LNCAP (cell line): ENCODE measurements around the gene RAB11FIP4.

Source experiments
- TF ChIP-seq, protein P1 (sequence below): fragments of 450-650 bp; IDR thresholded peaks from 2 replicates; pipeline ENCODE4 v1.5.1; 2017; ENCODE audit warnings: mild to moderate bottlenecking

The RAB11FIP4 gene

DNA sequence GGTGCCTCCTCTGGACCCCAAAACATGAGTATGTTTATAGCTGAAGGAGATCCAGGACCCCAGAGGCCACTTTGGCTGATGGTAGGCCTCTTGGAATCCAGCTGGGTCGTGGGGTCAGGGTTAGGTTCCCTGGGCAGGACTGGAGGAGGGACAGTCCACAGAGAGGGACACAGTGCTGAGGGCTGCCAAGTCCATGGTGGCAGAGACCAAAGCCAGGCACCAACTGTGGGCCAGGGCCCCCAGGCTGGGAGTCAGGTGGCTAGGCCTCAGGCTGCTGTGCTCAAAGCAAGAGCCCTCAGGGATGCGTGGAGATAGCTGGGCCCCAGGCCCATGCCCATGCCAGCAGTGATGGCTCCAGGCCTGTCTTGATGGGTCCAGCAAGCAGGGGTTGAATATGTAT, 44.1 kb downstream of the RAB11FIP4 start:
- TF ChIP-seq, protein P1, sequence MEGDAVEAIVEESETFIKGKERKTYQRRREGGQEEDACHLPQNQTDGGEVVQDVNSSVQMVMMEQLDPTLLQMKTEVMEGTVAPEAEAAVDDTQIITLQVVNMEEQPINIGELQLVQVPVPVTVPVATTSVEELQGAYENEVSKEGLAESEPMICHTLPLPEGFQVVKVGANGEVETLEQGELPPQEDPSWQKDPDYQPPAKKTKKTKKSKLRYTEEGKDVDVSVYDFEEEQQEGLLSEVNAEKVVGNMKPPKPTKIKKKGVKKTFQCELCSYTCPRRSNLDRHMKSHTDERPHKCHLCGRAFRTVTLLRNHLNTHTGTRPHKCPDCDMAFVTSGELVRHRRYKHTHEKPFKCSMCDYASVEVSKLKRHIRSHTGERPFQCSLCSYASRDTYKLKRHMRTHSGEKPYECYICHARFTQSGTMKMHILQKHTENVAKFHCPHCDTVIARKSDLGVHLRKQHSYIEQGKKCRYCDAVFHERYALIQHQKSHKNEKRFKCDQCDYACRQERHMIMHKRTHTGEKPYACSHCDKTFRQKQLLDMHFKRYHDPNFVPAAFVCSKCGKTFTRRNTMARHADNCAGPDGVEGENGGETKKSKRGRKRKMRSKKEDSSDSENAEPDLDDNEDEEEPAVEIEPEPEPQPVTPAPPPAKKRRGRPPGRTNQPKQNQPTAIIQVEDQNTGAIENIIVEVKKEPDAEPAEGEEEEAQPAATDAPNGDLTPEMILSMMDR, result no peak

GRCh38 chr17:31437720-31438400, 46.4 kb downstream of the RAB11FIP4 start:
- TF ChIP-seq, protein P1, result no peak

DNA sequence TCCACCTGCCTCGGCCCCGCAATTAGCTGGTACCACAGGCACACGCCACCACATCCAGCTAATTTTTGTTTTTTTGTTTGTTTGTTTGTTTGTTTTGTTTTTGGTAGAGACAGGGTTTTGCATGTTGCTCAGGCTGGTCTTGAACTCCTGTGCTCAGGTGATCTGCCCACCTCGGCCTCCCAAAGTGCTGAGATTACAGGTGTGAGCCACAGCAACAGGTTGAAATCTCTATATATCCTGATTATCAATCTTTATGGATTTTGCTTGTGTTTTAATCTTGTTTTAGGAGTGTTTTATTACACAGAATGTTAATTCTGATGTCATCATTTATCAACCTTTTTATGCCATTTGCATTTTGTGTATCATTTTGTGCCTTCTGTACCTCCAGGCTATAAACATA, 48.2 kb downstream of the RAB11FIP4 start:
- TF ChIP-seq, protein P1, result no peak

DNA sequence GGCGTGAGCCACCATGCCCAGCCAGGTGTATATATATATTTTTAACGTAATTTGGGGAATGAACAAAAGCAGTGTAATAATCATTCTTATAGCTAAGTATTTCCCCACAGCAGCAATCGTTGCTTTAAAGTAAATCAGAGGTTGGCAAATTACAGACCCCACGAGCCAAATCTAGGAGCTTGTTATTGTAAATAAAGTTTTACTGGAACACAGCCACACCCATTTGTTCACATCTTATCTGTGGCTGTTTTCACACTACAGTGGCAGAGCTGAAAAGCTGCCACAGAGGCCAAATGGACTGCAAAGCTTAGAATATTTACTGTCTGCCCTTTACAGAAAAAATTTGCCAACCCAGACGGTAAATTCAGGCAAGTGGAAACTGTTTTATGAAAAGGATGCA, 50.8 kb downstream of the RAB11FIP4 start:
- TF ChIP-seq, protein P1, result no peak

GRCh38 chr17:31443386-31443785, 51.9 kb downstream of the RAB11FIP4 start:
- TF ChIP-seq, protein P1, result no peak

DNA sequence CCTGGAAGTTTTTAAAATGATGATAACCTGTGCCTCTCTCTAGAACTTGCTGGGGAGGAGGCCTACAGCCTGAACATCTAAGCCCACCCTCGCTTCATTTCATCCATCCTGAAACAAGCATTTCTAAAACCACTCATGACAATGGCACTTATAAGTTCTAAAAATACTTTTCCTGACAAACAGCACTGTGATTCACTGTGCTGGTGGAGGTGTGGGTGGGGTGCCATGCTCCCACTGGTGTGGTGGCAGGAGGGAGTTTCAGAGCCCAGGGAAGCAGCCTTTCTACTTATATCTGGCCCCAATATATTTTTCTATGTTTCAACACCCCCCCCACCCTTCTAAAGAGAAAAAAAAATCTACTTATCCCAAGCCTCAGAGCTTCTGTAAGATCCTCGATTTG, 52.6 kb downstream of the RAB11FIP4 start:
- TF ChIP-seq, protein P1, result no peak

DNA sequence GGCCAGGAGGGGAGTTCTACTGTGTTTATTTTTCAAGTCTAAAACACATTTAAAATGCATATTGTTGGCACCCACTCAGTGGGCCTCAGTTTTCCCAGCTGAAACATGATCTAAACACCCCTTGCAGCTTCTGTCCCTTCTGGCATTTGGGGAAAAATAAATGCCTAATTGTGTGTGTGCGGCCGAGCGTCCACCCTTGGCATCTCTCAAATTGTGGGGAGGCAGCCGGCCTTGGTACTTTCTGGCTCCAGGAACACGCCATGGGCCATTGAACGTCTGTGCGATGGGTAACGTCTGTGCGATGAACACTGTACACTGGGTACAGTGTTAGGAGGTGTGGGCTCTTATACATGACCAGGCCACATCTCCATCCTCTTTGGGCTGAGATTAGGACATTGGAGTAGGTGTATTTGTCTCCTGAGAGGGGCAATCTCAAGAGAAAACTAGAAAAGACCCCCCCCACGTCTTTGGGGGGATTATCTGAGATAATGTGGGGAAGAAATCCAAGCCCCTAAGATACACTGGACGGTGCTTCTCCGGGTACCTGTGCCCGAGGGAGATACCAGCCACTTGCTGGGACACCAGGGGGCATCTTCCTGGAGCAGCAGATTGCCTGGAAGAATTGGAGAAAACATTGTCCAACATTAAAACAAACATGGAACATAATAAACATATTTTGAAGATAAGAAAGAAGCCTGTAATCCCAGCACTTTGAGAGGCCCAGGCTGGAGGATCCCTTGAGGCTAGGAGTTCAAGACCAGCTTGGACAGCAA, 54.9 kb downstream of the RAB11FIP4 start:
- TF ChIP-seq, protein P1, result peak; percentile 16; the same call in 1 of the 2 replicates
